HG02981 (cell line): ENCODE results near the gene ILDR2.

Experiments used
- ATAC-seq: cut with Tn5 transposase; IDR thresholded peaks from one replicate; pipeline ENCODE4 v1.9.1; 2021; ENCODE audit warnings: mild to moderate bottlenecking, moderate library complexity; ENCODE audit not compliant: unreplicated experiment

ILDR2 gene

DNA sequence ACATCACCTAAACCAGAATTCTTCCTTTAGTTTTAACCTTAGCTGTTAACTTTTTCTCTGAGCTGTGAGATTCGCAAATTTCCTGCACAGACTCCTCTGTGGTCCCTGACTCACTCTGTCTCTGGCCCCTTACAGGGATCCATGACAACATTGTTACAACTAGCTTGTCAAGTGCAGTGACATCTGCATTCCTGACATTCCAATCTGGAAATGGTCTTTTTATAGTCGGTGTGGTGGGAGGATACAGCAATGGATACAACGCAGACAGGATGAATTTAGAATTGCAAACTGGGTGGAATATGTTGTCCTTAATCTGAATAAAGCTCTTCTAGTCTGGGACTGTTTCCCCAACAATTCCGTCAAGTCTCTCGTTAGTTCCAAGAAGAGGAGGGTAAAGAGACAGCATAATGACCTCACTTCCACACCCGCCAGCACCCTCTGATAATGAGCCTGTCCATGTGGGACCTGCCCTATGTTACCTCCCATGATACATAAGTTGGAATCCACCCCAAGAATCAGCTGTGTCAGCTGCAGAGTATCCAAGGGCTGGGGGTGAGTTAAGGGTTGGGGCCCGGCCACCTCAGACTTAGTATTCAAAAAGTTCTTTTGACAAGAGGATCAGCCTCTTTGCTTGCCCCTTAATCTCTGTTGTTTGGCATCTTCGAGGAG is 49.4 kb downstream of the ILDR2 start:
- no peak for ATAC-seq

DNA sequence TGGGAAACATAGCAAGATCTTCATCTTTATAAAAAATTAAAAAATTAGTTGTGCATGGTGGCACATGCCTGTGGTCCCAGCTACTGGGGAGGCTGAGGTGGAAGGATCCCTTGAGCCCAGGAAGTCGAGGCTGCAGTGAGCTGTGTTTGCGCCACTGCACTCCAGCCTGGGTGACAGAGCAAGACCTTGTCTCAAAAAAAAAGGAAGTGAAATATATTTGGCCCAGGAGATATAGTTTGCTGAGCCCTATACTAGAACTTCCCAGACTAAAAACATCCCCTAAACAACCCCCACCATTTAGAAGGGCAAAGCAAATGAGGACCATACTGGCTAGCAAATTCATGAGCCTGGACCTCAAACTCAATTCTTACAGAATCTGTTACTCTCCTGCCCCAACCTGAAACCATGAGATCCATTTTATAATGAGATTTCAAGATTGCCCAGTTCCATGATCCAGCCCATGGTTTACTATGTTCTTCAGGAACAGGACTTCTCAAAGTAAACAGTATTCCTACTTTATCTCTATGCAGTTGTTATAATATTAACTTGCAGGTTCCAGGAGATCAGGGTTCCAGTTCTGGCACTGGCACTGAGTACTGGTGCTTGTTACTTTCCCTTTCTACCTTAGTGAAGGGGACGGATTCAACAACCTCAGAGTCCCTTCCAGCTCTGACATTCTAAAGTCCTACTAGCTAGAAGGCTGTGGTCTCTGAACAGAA is 50.4 kb downstream of the ILDR2 start:
- ATAC-seq = no peak

DNA sequence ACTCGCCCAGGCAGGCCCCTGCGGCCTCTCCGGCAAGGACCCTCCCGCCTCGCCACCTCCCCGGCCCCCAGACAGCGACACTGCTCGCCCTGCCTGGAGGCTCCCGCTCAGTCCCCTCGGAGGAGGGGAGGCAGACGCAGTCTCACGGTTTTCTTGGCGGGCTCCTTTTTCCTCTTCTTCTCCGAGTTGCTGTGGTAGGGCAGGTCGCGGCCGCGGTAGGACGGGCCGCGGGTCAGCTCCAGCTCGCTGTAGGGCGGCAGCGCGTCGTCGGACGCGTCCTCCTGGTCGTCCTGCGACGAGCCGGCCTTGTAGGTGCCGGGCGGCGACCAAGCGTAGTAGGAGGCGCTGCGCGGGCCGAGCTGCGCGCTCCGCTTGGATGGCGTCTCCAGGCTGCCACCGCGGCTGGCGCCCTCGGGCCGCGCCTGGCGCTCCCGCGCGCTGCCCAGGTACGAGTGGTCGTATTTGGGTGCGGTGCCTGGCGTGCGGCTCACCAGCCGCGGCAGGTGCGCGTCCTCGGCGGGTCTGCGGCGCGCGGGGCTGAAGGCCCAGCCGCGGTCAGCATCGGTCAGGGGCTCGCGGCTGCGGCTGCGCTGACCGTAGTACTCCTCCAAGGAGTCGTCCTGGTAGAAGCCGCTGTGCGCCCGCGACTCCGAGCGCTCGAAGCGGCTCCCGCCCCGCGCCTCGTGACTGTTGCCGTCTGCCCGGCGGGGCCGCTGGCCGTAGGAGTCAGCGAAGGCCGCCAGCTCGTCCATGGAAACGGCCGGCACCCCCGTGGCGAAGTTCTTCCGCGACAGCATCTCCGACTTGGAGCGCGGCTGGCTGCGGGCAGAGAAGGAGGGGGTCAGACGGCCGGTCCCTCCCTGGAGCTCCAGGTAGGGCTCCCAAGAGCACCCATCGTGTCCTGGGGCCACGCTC is 54.5 kb downstream of the ILDR2 start:
- ATAC-seq = no peak

DNA sequence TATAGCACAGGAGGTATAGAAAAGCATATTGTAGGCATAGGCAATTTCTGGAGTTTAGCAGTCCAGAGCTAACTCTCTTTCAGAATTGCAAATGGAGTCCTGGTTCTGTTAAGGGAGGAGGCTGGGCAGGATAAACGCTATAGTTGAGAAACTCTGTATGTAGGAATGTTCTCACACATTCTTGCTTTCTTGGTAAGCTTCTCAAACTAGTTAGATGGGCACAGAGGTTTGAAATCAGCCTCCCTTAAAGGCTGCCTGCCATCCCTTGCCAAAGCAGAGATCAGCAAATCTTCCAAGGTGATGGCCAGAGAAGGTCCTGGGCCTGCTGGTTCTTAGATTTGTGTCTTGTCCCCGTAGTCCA is 56.4 kb downstream of the ILDR2 start:
- no peak for ATAC-seq

DNA sequence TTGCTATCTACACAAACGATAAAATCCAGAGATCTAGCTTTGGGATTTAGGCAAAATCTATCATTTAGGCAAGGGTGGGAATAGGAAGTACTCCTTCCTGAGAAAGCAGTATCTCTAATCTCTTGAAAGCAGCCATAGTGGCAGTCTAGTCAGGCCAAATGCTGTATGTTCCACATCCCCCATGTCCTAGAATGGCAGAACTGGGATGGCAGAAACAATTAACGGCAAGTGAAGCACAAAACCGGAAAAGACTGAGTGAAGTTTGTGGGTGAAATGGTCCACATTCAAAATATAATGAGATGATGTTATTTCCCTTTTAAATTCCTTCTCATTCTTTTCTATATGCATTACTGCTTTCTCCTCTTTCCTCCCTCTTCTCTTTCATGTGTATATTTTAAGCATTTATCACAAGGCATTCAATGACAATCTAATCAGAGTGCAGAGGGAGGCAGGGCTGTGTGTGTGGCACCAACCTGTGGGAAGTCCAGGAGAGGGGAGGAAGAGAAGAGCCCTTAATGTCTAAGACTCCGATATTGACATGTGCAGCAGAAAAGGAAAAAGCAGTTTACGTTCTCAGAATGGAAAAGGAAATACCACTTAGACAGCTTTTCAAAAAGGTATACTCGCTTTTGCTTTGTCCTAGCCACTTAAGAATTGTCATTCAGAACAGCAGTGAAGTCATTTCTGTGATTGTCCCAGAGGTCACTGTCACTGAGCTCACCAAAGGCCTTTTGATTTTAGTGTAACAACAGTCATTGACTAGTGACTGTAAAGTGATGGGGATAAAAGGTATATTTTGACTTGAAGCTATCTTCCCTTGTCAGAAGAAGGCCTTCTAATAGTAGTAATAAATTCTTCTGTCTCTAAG is 57.0 kb downstream of the ILDR2 start:
- ATAC-seq = no peak

DNA sequence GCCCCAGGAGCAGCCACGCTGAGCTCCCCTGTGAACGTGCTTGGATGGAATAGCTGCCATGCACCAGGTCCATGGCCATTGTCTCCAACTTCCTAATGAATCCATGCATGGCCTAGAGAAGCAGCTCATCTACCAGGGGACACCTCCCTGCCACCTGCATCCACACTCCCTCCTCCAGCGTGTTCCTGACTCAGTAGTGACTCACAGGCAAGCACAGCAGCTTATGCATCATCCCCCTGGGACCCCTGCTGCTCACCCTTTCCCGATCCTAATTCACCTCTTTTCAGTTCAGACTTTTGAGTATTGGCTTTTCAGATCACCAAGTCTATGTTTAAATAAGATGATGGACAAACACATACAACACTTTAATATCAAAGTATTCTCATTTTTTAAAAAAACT is 59.4 kb downstream of the ILDR2 start:
- ATAC-seq = no peak

DNA sequence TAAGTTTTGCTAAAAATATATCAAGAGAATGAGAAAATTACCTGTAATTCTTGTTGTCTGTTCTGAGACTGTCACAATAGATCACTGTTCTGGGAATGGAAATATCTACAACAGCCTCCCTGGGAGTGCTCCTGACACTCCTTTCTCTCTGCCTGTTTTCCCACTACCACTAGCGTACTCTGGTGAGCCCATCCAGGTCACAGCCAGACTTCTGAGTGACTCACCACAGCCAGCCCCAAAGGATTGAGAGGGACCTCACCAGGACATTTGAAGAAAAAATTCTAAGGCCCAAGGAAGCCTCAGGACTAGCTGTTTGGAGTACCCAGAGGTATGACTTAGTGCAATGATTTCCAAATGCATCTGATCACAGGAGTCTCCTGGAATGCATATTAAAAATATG is 60.3 kb downstream of the ILDR2 start:
- ATAC-seq = no peak

DNA sequence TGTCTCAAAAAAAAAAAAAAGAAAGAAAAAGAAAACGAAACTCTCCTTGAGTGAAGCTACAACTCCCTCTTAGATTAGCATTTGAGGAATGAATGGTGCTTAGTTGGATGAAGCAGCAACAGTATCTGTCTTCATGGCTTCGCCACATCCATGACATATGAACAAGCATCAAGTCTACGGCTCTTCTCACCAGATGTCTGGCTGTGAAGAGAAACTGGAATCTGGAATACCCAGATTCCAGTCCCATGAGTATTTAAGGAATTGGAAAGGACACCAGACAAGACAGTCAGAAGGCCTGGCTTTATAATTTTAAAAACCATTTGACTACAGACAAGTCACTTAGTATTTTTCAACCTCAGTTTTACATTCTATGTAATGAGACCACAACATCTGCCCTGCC is 61.2 kb downstream of the ILDR2 start:
- no peak for ATAC-seq

DNA sequence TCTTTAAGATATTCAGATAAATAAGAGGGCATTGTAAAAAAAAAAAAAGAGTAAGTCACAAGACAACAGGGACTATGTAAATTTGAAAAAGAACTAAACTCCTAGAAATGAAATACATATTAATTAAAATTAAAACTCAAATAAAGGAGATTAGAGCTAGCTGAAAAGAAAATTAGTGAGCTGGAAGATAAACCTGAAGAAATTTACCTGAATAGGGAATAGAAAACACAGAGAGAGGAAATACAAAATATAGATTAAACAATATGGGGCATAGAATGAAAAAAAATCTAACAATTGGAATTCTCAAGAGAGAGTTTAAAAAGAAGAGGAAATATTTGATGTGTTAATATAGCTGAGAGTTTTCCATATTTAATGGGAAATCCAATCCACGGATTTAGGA is 63.7 kb downstream of the ILDR2 start:
- ATAC-seq = no peak

DNA sequence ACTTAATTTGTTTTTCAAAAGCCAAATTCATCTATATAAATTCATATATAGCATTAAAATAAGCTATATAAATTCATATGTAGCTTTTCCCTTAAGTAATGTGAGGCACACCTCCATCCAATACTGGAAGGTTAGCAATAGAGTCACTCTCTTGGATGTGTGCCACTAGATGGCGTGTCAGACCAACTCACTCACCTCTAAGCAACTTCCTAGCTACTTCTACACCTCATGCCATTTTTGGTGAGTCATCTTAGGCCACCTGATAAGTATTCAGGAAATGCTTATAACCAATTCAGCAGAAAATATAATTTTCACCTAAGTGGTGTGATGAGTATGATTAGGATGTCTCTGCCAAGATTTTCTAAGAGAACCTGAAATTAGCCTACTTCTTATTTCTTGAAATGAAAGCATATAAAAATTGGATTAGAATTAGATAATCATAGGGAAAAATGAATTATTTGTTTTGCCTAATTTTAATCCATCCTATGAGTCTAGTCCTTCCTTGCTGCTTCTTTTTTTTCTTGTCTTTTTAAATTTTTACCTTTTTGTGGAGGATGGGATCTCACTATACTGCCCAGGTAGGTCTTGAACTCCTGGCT is 64.8 kb downstream of the ILDR2 start:
- peak; percentile 96 for ATAC-seq

DNA sequence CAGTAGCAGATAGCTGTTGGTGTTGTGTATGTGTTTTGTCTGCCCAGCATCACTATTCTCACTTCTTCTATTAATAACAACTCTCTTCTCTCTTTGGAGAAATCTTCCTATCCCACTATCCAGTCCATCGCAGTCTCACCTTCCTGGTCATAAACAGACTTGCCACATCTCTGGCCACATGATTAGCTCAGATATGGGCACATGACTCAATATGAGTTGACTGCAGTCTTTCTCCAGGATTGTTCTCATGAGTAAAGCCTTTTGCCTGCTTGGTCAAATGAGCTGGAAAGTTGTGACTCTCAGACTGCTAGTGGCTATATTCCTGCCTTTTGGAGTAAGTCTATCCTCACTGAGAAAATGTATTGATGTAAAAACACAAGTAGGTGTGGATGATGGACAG is 66.4 kb downstream of the ILDR2 start:
- no peak for ATAC-seq

DNA sequence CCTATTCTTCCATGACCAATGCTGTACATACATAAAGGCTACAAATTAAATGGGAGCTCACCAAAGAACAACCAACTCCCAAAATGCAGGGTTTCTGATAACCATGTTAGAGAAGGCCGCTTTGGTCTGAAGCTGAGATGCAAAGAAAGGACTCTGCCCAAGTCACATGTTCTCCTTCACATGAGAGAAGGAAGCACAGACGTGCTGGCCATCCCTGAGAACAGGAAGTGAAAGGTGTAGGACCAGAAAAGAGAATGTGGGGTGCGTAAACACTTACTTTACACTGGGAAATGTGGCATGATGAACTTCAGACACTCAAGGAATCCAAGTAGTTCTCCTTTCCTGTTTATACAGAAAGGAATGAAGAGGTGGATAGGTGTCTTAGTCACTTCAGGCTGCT is 67.6 kb downstream of the ILDR2 start:
- ATAC-seq = no peak

DNA sequence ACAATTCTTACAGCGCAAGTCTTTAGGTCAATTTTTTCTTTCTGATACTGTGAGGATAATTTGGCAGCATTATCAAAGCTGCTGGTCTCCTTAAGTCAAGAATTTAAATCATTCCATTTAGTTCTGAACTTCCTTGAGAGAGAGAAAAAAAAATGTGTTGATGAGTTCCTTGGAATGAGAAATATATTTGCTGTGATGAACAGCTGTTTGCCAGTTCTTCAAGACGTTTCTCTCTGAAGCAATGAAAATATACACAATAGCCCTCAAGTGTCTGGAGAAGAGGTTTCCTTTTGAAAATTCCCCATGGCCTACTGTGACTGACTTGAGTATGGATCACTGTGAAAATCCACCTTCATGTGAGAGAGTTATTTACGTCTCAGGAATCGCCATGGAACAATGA is 68.3 kb downstream of the ILDR2 start:
- no peak for ATAC-seq

DNA sequence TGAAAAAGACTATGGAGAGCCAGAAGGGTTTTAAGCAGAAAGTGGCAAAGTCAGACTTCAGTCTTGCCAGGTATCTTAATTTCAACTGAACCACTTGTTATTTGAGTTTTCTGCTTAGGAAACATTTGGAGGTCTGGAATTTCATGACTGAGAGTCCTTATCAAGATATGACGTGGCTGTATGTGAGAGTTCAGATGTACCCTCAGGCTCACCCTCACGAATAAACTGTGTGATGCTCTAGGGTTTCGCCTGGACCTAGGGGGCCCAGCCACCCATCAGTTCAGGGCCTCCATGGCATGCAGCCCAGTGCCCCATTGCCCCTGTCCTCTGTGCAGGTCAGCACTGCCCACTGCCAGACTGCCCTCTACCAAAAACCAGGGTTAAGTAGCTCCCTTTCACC is 68.7 kb downstream of the ILDR2 start:
- ATAC-seq = no peak

DNA sequence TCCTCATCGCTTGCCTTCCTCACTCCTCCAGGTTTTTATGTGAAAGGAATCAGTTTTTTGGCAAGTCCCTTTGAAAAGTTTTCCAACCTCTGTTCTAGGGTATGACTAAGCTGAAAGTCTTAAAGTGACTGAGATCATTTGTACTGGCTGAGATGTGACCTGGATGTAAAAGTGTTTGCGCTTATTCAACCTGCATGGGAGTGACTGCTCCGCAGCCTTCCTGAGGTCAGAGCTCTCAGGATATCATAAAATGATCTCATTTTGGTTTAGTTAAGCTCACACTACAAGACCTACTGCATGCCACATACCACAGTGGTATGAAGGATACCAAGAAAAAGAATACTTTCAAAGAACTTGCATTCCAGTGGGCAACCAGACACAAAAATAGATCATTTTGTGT is 69.4 kb downstream of the ILDR2 start:
- no peak for ATAC-seq

DNA sequence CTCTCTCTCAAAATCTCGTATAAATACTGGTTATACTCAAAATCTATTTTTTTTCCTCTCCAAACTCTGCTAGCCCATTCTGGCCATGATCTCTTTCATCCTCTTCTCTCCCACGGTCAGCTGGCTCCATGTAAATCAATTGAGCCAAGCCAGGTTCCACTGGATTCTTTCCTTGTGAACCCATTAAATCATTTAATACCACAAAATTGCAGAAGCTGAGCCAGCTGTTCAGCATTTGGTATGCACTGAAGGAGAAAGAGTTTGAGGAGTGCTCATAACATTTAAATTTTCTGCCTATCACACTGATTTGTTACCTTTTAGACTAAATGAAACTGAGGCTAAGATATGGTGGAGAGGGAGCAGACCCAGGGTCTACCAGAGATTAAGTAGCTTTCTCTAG is 70.2 kb downstream of the ILDR2 start:
- no peak for ATAC-seq

DNA sequence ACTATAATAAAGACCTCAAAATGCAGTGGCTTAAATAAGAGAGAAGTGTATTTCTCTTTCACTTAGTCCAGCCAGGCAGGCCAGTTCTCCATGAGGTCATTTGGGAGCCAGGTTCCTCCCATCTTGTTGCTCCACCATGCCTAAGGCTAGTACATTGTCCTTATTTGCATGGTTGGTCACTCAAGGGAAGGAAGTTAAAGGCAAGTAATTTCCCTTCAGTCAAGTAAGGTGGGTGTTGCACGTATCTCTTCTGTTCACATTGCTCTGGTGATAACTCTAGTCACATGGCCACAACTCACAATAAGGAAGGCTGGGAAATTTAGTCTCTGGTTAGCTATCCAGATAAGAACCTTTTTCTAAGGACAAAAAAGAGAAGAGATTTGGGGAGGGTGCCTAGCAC is 72.1 kb downstream of the ILDR2 start:
- no peak for ATAC-seq

DNA sequence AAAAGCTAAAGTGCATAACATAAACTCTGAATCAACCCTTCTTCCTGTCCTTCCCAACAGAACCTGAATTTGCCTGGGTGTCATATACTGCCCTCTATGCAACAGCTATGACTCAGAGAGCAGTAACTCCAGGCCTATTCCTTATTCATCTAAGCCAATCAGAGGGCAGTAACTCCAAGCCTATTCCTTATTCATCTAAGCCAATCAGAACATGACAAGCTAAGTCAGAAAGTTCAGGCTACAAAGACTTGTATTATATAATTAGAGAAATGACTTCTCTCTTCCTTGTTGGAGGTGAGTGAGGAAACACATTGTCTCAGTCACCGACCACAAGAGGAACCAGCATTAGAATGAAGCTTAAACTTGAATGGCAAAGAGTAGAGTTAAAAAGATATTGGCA is 73.1 kb downstream of the ILDR2 start:
- no peak for ATAC-seq

DNA sequence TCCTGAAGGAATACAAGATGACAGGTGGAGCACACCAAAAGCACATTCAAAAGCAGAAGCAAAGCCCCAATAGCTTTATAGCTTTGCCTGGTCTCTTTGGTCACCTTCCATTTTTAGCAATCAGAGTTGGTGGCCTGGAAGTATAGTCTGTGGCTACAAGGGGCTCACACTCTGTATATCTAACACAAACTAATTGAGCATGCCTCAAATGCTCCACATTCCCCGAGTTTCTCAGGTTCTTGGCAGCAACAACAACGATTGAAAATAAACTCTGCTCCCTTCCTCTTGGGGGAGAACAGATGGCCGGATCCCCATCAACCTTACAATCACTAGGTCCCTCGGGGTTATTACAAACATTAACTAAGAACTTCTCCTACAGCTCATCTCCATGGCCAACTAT is 74.4 kb downstream of the ILDR2 start:
- no peak for ATAC-seq

DNA sequence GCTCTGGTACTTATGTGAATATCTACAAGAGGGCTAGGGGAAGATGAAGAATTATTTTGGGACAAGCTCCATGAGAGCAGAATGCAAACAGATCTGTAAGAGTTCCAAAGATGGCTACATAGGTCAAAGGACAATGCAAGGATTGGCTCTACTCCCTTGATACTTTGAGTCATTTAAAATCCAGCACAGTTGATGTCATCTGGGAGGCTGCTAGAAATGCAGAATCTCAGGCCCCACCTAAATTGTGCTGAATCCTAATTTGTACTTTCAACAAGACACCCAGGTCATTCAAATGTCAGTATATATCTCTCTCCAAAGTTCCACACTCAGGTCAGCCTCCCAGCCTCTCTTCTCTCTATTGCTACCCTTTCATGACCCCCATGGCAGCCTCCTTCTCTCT is 75.6 kb downstream of the ILDR2 start:
- no peak for ATAC-seq

DNA sequence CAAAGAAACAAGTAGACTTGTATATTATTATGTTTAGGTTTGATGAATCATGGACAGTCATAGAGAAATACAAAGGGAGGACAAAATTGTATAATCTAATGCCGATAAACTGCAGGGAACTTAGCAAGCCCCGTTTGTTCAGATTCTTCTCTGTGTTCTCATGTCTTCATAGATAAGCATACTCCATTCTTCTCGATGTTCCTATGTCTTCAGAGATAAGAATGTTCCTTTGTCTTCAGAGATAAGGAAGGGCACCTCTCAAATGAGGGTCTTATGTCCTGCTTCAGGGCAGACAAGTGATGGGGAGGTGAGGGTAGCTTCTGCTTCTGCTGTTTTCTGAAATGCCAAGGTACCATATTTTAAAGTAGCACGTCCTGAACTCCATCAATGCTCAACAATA is 79.6 kb downstream of the ILDR2 start:
- no peak for ATAC-seq
